ENCODE results near the gene LIPN.
"Not testable (repeated sequence)": the region's sequence is repeated elsewhere in the genome, so short reads cannot be mapped to it uniquely, and the experiment has no call there.

The LIPN gene, protein sequence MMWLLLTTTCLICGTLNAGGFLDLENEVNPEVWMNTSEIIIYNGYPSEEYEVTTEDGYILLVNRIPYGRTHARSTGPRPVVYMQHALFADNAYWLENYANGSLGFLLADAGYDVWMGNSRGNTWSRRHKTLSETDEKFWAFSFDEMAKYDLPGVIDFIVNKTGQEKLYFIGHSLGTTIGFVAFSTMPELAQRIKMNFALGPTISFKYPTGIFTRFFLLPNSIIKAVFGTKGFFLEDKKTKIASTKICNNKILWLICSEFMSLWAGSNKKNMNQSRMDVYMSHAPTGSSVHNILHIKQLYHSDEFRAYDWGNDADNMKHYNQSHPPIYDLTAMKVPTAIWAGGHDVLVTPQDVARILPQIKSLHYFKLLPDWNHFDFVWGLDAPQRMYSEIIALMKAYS

DNA sequence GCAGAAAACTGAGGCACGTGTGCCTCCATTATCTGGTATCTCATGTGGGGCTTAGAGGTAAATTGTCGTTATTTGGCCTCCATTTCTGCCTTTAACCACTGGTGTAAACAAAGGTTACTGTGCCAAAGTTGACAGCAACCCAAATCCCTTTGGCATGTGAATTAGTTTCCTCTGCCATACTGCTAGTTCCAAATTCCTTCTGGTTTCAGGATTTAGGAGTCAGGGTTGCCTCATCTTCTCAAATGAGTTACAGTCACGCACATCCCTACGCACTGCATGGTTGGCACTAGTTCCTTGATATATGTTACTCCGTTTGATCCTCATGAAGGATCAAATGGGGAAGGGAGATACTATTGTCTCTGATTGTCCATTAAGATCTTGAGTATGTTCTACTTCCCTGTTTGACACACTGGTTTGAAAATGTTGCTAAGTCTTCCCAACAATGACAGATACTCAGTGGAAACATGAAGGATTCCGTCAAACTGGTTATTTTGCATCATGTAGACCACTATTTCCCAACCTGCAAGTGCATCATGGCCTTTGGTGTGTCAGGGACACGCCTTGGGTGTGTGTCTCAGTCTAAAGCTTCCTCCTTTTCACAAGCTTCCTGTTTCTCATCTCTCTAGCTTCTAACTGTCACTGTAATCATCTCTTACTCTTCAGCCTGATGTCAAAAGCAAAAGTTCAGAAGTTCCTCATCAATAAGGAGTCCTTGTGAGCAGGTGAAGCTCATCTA is at the start of gene LIPN:
TSS of gene LIPN (plus strand) at position 655 of the 736 bp plus-strand sequence. CDS start 1,386 bp downstream, outside the sequence.
- DNase-seq, result no peak

DNA sequence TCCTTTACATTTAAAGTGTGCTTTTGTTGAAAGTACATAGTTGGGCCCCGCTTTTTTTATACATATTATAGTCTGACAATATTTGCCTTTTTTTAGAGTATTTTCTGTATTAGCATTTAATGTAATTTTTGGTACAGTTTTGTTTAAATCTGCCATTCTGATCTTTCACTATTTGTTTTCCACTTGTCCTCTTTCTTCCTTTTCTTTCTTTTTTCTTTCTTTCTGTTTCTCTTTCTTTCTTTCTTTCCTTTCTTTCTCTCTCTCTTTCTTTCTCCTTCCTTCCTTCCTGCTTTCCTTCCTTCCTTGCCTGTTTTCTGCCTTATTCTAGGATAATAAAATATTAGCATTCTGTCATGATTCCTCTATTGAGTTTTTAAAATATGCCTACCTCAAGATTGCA is 44.3 kb upstream of the LIPN start:
- no peak for DNase-seq

DNA sequence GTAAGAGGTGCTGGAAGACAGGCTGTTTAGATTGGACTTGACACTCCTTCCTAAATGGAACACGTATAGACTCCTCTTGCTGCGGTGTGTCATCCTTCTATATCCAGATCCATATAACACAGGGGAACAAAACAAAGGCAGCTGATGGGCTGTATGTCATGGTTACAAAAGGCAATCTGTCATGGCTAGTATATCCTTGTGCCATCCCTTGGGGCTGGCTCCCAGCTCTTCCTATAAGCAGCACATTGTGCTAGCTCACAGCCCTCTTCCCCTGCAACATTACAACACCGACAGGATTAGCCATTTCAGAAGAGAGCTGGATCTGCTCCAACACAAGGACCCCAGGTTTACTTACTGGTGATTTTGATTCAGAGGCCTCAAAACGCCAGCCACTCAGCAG is 38.4 kb upstream of the LIPN start:
- no peak for DNase-seq

GRCh38 chr10:88725798-88726197 is 34.0 kb upstream of the LIPN start:
- no peak for DNase-seq

DNA sequence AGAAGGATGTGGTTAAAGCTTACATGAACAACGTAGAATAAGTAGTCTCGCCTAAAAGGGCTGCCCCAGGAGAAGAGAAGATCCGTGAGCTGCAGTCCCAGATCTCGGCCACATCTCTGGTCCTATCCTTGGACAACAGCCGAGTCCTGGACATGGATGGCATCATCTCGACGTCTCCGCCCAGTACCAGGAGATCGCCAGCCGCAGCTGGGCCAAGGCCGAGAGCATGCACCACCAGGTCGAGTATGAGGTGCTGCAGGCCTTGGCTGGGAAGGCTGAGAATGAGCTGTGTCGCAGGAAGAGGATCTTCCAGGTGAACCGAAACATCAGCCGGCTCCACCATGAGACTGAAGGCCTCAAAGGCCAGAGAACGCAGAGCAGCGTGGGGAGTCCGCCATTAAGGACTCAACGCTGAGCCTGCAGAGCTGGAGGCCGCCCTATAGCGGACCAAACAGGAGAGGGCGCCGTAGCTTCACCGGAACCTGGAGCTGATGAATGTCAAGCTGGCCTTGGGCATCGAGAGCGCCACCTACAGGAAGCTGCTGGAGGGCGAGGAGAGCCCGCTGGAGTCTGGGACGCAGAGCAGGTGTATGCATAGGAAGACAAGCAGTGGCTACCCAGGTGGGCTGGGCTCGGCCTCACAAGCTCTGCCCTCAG is 31.6 kb upstream of the LIPN start:
- no peak for DNase-seq

GRCh38 chr10:88730864-88731263 is 29.0 kb upstream of the LIPN start:
- DNase-seq, result no peak

DNA sequence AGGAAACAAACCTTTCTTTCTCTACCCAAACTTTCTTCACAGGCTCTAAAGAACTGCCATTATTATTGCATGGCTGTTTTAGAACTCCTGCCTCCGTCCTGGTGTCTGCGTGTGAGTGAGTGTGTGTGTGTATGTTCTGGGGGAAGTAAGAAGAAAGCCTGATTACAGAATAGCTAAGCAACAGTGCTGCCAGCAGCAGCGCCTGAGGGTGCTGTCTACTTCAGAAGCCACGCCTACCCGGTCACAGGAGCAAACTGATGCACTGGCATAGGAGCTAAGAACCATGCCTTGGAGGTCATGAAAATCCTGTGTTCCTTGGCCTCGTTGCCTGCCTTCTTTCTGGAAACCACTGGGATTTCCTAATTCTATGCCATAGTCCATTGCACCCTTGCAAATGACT is 28.5 kb upstream of the LIPN start:
- no peak for DNase-seq

GRCh38 chr10:88733215-88733614 is 26.6 kb upstream of the LIPN start:
- no peak for DNase-seq

DNA sequence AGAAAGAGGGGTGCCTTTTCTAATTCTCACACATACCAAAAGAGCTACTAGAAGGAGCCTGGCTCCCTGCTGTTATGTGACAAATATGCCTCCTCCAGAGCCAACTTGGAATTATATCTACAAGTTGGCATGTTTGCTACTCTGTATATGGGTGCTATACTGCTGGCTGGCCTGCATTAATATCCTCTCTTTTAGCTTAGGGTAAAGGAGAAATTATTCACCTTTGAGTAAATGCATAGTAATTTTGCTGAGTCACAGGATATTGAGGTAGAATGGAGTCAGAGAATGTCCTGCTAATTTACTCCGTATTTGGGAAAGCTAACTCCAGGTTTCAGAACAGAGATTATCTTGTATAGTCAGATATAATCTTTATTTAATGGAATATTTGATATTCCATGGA is 24.2 kb upstream of the LIPN start:
- no peak for DNase-seq

DNA sequence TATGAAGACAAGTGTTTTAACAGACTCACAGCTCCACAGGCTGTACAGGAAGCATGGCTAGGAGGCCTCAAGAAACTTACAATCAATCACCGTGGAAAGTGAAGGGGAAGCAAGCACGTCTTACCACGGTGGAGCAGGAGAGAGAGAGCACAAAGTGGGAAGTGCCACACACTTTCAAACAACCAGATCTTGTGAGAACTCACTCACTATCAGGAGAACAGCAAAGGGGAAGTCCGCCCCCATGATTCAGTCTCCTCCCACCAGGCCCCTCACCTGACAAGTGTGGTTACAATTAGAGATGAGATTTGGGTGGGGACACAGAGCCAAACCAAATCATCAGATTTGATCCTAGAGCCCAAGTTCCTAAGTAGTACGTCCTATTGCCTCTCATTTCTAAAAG is 17.9 kb upstream of the LIPN start:
- DNase-seq, result not testable (repeated sequence)

DNA sequence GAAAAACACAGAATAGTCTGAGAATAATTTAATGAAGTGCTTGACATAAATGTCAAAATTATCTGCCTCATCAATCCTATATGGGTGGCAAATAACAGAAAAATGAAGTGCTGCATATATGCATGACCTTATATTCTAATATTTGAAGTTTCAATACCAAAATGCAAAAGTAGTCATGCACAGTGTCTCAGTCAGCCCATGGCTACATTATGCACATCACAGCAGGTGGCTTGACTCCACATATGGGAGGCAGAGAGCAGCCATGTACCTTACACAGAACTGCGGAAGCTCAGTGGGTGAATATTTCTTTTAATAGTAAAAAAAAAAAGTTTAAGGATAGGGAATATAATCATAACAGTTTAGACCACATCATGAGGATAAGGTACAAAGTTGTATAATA is 17.4 kb upstream of the LIPN start:
- DNase-seq, result no peak

DNA sequence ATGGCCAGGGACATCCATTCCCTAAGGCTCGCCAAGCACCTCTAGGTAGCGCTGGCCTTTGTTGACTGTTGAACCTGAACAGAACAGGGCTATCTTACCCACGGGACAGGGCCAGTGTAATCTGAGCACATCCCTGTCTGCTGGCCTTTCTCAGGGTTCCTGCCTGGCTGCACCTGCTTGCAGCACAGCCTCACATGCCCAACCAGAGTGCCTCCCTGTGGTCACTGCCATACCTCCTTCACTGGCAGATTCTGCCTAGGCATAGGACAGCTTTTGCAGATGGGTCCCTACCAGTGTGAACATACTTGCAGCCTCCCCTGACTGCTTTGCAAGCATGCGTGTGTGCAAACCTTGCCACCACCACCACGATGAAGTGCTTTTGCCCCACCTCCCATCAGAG is 15.8 kb upstream of the LIPN start:
- no peak for DNase-seq

GRCh38 chr10:88745633-88746032 is 14.2 kb upstream of the LIPN start:
- no peak for DNase-seq

- DNase-seq, result no peak
These were observed 5.5 kb upstream of the LIPN start for GRCh38 chr10:88754287-88754686.

DNA sequence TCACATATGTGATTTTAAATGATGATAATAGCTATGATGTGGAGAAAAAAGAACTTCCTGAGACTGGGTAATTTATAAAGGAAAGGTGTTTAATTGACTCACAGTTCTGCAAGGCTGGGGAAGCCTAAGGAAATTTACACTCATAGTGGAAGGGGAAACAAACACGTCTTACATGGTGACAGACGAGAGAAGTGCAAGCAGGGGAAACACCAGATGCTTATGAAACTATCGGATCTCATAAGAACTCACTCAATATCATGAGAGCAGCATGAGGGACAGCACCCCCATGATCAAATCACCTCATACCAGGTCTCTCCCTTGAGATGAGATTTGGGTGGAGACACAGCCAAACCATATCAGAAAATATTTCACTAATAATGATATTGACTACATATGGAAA is 4.1 kb upstream of the LIPN start:
- no peak for DNase-seq

- no peak for DNase-seq
These were observed 3.2 kb upstream of the LIPN start for GRCh38 chr10:88756660-88757059.

DNA sequence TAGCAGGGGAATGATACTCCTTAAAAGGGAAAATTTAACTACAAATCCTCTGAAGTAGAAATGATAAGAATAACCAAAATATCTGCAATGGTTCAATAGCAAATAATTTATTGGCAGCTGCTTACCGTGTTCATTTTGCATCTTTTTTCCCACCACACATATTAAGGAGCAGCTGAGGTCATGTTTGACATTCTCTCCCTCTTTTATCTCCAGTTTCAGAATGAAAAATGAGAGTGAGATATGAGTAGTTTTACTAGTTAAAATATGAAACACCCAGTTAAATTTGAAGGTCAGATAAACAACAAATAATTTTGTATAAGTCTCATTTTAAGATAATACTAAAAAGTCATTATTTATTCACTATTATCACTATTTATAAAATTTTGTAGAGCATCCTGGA is 3.1 kb downstream of the LIPN start:
- no peak for DNase-seq

- no peak for DNase-seq
These were observed 3.6 kb downstream of the LIPN start for GRCh38 chr10:88763441-88763840.

DNA sequence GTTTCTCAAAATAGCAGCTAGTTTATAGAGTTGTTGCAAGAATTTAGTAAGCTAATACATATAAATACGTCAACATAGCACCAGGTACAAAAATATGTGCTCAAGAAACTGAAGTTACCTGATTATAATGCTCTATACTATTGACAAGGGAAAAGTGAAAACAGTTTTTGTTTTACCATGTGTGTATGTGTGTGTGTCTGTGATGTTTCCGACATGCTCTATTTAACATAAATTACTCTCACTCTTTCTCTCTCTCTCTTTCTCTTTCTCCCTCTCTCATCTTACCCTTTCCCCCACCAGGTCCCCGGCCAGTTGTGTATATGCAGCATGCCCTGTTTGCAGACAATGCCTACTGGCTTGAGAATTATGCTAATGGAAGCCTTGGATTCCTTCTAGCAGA is 4.3 kb downstream of the LIPN start:
- DNase-seq, result no peak

GRCh38 chr10:88765816-88766215 is 6.0 kb downstream of the LIPN start:
- DNase-seq, result no peak

- no peak for DNase-seq
These were observed 9.6 kb downstream of the LIPN start for GRCh38 chr10:88769384-88769783.

DNA sequence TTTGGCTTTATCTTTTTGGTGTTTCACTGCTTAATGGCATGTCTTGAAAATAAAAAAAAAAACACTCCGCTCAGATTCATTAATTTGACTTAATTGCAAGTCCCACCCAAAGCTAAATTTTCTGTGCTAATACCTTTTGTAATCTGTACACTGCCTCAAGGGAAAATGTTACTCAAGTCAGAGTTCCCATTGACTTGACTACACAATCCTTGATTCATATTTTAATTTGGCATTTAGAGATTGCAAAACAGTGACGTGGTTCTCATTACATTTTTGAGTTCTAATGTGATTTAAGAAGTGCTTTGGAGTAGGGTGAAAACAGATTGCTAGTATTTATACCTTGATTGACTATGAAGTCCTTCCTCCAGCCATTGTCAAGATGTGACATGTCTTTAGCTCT is 21.4 kb downstream of the LIPN start:
- no peak for DNase-seq

- DNase-seq, result no peak
These were observed 22.4 kb downstream of the LIPN start for GRCh38 chr10:88782222-88782621.

GRCh38 chr10:88783724-88784123 is 23.9 kb downstream of the LIPN start:
- DNase-seq, result no peak
